HCT116 (cell line): ENCODE data around the gene DHX34.

ENCODE experiments used
- CEBPB ChIP-seq: IDR thresholded peaks from 2 replicates; pipeline ENCODE4 v1.6.1; 2012; ENCODE audit warnings: low read depth
- RAD21 ChIP-seq: IDR thresholded peaks from 2 replicates; pipeline ENCODE4 v1.6.1; 2012; ENCODE audit warnings: low read depth, mild to moderate bottlenecking
- SP1 ChIP-seq: IDR thresholded peaks from 2 replicates; pipeline ENCODE4 v1.6.1; 2012; ENCODE audit warnings: low read depth
- YY1 ChIP-seq: IDR thresholded peaks from 2 replicates; pipeline ENCODE4 v1.6.1; 2011; ENCODE audit warnings: low read length, low read depth, moderate library complexity, mild to moderate bottlenecking; ENCODE audit not compliant: insufficient replicate concordance; ENCODE audit errors: extremely low read depth
- TF ChIP-seq, protein P1 (sequence below), 3 experiments: fragments of 200-600 bp in 1 of 3; sonication (generic) in 1 of 3; IDR thresholded peaks in 2 of 3; conservative IDR thresholded peaks in 1 of 3; 2 replicates each; pipeline ENCODE4 v1.5.1; 2012 to 2017; ENCODE audit warnings: low read depth in 2 of 3, low read length in 2 of 3, antibody characterized with exemption in 1 of 3, borderline replicate concordance in 1 of 3, control low read depth in 1 of 3, mild to moderate bottlenecking in 1 of 3, mixed read lengths in 1 of 3, mixed run types in 1 of 3, moderate library complexity in 1 of 3; ENCODE audit not compliant: insufficient read depth in 1 of 3

DNA sequence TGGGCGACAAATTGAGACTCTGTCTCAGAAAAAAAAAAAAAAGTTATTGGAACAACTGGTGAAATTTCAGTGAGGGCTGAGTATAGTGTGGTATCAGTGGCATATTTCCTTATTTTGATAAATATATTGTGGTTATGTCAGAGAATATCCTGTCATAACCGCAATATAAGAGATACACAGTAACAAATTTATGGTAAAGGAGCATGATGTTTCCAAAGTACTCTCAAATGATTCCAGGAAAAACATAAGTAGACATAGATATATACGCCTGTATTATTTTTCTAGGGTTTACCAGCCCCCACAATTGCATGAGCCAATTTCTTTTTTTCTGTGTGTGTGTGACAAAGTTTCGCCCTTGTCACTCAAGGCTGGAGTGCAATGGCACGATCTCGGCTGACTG is 45.1 kb upstream of the DHX34 start:
- TF ChIP-seq, protein P1, sequence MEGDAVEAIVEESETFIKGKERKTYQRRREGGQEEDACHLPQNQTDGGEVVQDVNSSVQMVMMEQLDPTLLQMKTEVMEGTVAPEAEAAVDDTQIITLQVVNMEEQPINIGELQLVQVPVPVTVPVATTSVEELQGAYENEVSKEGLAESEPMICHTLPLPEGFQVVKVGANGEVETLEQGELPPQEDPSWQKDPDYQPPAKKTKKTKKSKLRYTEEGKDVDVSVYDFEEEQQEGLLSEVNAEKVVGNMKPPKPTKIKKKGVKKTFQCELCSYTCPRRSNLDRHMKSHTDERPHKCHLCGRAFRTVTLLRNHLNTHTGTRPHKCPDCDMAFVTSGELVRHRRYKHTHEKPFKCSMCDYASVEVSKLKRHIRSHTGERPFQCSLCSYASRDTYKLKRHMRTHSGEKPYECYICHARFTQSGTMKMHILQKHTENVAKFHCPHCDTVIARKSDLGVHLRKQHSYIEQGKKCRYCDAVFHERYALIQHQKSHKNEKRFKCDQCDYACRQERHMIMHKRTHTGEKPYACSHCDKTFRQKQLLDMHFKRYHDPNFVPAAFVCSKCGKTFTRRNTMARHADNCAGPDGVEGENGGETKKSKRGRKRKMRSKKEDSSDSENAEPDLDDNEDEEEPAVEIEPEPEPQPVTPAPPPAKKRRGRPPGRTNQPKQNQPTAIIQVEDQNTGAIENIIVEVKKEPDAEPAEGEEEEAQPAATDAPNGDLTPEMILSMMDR (IDR thresholded peaks at IDR 0.05 in 2 of 3, conservative IDR thresholded peaks at IDR 0.05 in 1 of 3; ENCODE audit: borderline replicate concordance in 1 of 3, insufficient read depth in 1 of 3, low read depth in 2 of 3, low read length in 2 of 3), result no peak
- TF ChIP-seq YY1 (no peak), RAD21 (no peak), CEBPB (no peak), SP1 (no peak)
